Measurements from ENCODE around the gene SMG6. TPM values are rescaled to one million over a fixed set of nuclear protein-coding genes. Genes with fewer than 3 reads are reported as not detected.

Gene SMG6
- polyA plus RNA-seq, 6 donors from 2014 or later = 0.23 to 5.3 (median 2.6) TPM

DNA sequence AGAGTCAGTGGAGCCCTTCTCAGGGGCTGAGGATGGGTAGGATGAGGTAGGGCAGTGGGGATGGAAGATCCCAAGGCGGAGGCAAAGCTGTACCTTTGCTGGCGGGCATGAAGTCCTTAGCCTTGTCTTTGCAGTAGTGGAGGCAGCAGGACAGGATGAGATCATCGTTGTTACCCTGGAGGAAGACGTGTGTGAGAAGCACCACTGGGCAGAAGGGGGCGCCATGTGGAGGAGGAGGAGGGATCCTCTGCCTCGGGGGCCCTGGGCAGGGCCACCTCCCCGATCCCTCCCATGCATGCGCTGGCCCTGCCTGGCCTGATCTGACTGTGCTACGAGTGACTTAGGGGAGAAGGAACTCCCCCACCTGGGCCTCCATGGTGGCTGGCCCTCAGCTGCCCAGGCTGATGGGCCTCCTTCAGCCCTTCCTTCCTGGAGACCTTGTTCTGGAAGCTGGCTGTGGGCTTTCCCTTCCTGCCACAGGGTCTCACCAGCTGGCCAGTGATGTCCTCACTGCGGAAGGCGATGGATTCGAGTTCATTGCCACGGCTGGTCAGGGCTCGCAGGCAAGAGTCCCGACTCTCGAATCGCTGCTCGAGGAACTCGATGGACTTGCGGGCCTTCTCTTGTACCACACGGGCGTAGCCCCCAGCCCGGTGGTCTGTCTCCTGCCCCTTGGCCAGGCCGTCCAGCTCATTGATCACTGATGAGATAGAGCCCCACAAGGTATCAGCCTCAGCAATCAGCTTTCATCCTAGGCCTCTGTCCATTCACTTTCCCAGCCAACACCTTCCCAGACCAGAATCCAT, 238.4 kb downstream of the SMG6 start:
- DNase-seq (no peak), ATAC-seq (ENCODE audit: low read depth in 2 of 2) (peak; percentile 35 to 42)
- Mint-ChIP-seq H3K27me3 (peaks cover 3 to 13% (median 8%) of the 10 kb centered on the region in 3 donors), H3K27ac (peak overlapping the region in 5 of 6 donors; percentile 77 to 96 (median 88)), H3K9me3 (no peaks in the 10 kb centered on the region), H3K36me3 (peaks cover 14 to 24% of the 10 kb centered on the region in 2 donors), H3K4me3 (peak overlapping the region in 6 of 8 donors; percentile 37 to 76 (median 62)), H3K4me1 (peaks cover 21 to 33% (median 22%) of the 10 kb centered on the region in 3 donors)

DNA sequence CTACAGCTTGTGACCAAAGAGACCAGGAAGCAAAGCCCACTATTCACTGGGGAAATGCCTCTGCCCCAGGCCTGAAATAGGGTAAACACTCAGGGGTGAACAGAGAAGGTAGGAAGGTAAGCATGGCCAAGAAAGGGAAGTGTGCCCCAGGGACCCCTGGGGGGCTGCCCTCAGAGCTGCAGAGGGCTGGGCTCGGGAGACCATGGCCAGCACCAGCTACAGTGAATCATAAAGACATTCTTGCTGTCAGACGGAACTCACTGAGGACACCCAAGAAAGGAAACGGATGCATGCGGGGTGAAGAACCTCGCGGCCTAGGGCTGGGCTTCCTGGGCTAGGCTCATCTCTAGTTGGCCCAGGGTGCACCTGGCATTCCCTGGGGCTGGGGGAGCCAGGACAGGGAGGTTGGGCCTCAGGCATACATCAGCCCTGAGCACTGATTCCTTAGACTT, 239.0 kb downstream of the SMG6 start:
- ATAC-seq (ENCODE audit: low read depth in 2 of 2) (peak; percentile 66 to 71), DNase-seq (no peak)
- Mint-ChIP-seq H3K27ac (peak overlapping the region; percentile 77 to 96 (median 88)), H3K27me3 (peaks cover 3 to 19% (median 8%) of the 10 kb centered on the region in 3 donors), H3K36me3 (peaks cover 14 to 24% of the 10 kb centered on the region in 2 donors), H3K9me3 (no peaks in the 10 kb centered on the region), H3K4me1 (peaks cover 25 to 40% (median 29%) of the 10 kb centered on the region in 3 donors), H3K4me3 (peak overlapping the region in 7 of 8 donors; percentile 10 to 76 (median 59))

DNA sequence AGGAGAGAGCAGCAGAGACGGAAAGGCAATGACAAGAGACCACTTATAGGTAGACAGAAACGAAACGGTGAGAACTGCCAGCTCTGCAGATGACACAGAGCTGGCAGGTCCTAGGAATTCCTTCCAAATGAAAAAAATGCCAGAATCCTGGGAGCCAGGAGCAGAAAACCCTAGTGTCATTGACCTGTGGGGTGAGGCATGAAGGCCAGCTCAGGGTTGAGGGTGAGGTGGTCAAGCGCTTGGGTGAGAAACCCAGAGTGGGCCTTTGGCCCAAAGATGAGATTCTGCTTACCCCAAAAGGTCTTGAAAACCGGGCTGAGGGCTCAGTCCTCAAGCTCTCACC, 239.5 kb downstream of the SMG6 start:
- Mint-ChIP-seq H3K36me3 (peaks cover 14 to 24% of the 10 kb centered on the region in 2 donors), H3K4me3 (peak overlapping the region in 4 of 8 donors; percentile 37 to 76 (median 74)), H3K27me3 (peaks cover 3 to 23% (median 8%) of the 10 kb centered on the region in 3 donors), H3K27ac (peak overlapping the region in 2 of 6 donors; percentile 24 to 77), H3K9me3 (no peaks in the 10 kb centered on the region), H3K4me1 (peaks cover 30 to 44% (median 33%) of the 10 kb centered on the region in 3 donors)
- DNase-seq (no peak), ATAC-seq (ENCODE audit: low read depth in 2 of 2) (no peak)

DNA sequence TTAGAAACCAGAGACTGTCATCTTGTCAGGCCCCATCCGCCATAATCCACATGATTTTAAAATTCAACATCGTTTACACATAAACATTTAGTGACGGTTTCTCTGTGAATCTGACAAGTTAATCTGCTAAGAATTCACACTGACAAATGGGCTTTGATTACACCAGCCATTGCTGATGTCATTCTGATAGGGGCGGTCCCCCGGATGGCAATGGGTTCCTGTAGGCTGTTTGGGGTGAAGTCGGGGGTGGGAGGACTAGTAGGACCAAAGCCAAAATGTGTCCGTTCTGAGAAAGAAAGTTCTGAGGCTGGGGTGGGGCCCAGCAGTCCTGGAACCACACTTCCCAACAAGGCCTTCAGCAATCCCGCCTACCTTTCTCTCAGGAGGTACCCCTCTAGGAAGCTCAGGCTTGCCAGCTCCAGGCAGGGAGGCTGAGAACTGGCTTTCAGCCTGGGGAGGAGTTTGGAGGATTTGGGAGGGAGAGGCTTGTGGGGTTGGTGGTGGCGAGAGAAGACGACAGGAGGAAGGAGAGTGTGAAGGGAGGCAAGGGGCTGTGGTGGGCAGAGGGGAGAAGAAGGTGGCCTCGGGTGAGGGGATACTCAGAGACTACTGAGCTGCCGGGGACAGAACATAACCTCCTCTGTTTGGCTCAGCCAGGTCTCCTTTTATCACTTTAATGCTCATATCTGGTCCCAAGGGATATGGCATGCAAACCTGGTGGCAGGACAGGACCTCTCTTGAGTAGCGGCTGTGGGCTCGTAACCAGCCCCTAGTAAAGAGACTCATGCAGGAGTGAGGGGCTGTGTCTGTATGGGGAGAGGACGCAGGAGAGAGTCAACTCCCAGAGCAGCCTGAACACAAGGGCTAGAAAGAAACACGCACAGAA, 240.1 kb downstream of the SMG6 start:
- Mint-ChIP-seq H3K27me3 (peaks cover 3 to 23% (median 8%) of the 10 kb centered on the region in 3 donors), H3K27ac (peak overlapping the region in 2 of 6 donors; percentile 62 to 77), H3K4me3 (peak overlapping the region in 4 of 8 donors; percentile 34 to 74 (median 48)), H3K9me3 (no peaks in the 10 kb centered on the region), H3K4me1 (peaks cover 31 to 46% (median 33%) of the 10 kb centered on the region in 3 donors), H3K36me3 (peaks cover 14 to 24% of the 10 kb centered on the region in 2 donors)
- ATAC-seq (ENCODE audit: low read depth in 2 of 2) = no peak
- DNase-seq = no peak

DNA sequence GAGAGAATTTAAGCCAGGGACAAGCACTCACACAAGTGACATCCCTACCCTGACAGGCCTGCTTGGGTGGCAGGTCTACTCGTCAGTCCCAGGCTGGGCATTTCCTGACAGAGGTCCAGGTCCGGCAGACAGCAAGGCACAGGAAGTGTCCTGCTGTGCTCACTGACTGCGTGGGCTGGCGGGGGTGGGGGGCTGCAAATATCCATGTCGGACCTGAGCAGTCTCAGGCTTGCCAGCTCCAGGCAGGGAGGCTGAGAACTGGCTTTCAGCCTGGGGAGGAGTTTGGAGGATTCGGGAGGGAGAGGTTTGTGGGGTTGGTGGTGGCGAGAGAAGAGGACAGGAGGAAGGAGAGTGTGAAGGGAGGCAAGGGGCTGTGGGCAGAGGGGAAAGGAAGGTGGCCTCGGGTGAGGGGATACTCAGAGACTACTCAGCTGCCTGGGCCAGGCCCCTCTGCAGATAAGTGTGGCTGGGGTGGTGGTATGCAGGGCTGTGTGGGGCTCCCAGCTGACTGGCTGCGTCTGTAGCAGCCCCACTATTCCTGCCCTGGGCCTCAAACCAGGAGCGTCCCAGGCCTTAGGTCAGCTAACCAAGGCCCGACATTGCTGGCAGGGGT, 240.9 kb downstream of the SMG6 start:
- Mint-ChIP-seq H3K4me1 (peaks cover 31 to 46% (median 33%) of the 10 kb centered on the region in 3 donors), H3K4me3 (no peak overlapping the region), H3K27ac (peak overlapping the region in 1 of 6 donors; percentile 87), H3K36me3 (peaks cover 14 to 20% of the 10 kb centered on the region in 2 donors), H3K27me3 (peaks cover 3 to 23% (median 8%) of the 10 kb centered on the region in 3 donors), H3K9me3 (no peaks in the 10 kb centered on the region)
- ATAC-seq (ENCODE audit: low read depth in 2 of 2) (no peak), DNase-seq (no peak)

DNA sequence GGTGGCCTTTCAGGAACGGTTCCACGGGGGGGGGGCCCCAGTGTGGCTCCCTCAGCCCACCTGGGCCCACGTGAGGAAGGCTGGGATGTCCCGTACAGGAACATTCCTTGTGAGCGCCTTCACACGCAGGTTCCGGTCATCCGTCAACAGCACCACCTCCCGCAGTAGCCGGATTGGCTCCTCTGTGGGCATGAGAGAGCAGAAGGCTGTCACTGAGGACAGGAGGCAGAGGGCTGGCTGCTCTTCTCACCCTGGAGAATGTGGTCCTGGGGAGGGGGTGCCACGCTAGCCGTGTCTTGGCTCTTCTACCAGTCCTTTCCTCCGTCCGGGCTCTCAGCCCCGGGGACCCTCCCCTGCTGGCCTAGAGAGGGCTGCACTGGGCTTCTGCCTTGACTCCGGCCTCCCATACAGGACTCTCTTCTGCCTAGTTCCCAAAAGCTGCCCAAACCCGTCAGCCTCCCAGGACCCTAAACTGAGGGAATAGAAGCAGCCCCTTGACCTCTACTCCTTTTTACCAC, 242.1 kb downstream of the SMG6 start:
- Mint-ChIP-seq H3K36me3 (peaks cover 14 to 20% of the 10 kb centered on the region in 2 donors), H3K27me3 (peaks cover 3 to 23% (median 8%) of the 10 kb centered on the region in 3 donors), H3K27ac (peak overlapping the region in 1 of 6 donors; percentile 42), H3K4me1 (peaks cover 33 to 46% (median 33%) of the 10 kb centered on the region in 3 donors), H3K9me3 (no peaks in the 10 kb centered on the region), H3K4me3 (no peak overlapping the region)
- ATAC-seq (ENCODE audit: low read depth in 2 of 2) (no peak), DNase-seq (no peak)

DNA sequence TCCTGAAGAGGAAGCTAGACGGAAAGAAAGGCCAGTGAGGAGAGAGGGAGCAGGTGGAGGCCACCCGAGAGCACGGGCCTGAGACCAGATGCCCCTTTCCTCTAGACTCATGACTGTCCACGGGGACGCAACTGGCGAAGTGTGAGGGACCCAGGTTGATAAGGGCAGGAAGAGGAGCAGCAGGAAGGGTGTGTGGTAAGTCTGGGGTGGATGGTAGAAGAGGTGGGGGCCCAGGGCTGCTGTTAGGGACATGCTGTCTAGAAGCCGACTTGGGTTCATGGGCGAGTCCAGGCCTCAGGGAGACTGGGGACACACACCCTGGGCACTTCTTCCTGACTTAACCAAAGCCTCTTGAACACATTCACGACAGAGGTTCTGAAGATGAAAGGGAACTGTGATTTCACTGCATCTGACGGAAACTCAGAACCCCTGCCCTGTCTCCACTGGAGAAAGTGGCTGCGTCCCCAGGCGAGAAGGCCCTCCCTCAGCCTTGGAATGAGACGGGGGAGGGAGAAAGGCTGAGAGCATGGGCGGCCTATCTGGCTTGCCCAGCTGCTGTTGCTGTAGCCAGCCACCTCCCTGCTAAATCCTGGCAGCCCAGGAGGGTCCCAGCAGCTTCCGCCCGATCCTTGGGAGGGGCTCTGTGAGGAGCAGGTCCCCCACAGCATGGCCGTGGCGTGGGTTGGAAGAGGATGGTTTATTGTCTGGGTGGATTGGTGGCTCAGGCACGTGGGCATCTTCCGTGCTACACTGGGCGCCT, 242.7 kb downstream of the SMG6 start:
- no peaks in the 10 kb centered on the region for H3K9me3 Mint-ChIP-seq
- DNase-seq = no peak
- peaks cover 33 to 41% (median 35%) of the 10 kb centered on the region in 3 donors for H3K4me1 Mint-ChIP-seq
- peaks cover 3 to 23% (median 8%) of the 10 kb centered on the region in 3 donors for H3K27me3 Mint-ChIP-seq
- peak overlapping the region in 1 of 6 donors; percentile 91 for H3K27ac Mint-ChIP-seq
- peak overlapping the region in 2 of 8 donors; percentile 47 to 78 for H3K4me3 Mint-ChIP-seq
- no peak for ATAC-seq (ENCODE audit: low read depth in 2 of 2)
- H3K36me3 Mint-ChIP-seq = peaks cover 14 to 16% of the 10 kb centered on the region in 2 donors

DNA sequence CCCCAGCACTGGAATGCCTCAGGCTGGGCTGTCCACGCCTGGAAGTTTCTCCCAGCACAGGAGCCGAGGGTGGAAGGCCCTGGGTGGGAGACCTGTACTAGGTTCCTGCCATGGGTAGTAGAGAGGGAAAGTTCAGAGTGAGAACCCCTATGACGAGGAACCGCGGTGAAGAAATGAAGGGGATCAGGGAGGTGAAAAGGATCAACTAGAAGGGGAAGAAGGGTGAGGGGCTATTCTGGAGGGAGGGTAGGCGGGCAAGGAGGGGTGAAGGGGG, 243.3 kb downstream of the SMG6 start:
- ATAC-seq (ENCODE audit: low read depth in 2 of 2) (no peak), DNase-seq (no peak)
- Mint-ChIP-seq H3K27me3 (peaks cover 3 to 23% (median 8%) of the 10 kb centered on the region in 3 donors), H3K9me3 (no peaks in the 10 kb centered on the region), H3K27ac (peak overlapping the region in 2 of 6 donors; percentile 33 to 91), H3K4me1 (peaks cover 33 to 40% (median 35%) of the 10 kb centered on the region in 3 donors), H3K4me3 (peak overlapping the region in 5 of 8 donors; percentile 32 to 86 (median 73)), H3K36me3 (peaks cover 14 to 16% of the 10 kb centered on the region in 2 donors)

DNA sequence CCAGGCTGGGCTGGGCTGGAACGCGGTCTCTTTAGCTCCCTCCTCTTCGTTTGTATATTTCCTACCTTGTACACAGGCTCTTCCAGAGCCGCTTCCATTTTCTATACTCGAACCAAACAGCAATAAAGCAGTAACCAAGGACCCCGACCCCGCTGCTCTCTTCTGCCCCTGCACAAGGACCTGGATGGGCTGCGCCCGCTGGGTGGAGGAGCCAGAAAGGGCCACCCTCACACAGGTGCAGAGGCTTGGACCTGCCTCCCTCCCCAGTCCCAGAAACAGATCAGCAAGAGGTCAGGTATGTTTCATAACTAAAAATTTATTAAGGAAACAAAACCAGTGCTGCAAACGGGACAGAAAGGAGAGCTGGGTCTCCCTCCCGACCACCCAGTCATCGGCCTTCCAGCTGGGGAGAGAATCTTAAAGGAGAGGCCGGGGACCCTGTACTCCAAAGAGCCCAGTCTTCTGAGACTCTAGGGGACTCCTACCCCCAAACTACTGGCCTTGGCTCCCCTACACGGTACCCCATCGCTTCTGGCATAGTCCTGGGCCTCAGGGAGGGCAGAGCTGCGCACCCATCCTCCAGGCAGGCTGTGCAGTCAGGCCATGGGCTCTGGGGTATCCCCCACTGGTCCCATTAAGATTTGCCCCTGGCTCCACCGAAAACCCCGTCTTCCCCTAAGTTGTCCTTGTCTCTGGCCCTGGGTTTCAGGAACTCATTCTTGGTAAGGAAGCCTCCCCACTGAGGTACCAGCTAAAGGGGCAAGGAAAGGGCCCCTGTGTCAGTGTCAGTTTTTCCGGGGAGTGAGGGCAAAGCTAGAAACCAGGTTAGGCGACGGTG, 243.8 kb downstream of the SMG6 start:
- DNase-seq (no peak), ATAC-seq (ENCODE audit: low read depth in 2 of 2) (no peak)
- Mint-ChIP-seq H3K9me3 (no peaks in the 10 kb centered on the region), H3K4me1 (peaks cover 30 to 37% (median 35%) of the 10 kb centered on the region in 3 donors), H3K27ac (peak overlapping the region in 4 of 6 donors; percentile 43 to 92 (median 80)), H3K27me3 (peaks cover 3 to 23% (median 8%) of the 10 kb centered on the region in 3 donors), H3K36me3 (peaks cover 10 to 15% of the 10 kb centered on the region in 2 donors), H3K4me3 (peak overlapping the region; percentile 73 to 88 (median 82))

DNA sequence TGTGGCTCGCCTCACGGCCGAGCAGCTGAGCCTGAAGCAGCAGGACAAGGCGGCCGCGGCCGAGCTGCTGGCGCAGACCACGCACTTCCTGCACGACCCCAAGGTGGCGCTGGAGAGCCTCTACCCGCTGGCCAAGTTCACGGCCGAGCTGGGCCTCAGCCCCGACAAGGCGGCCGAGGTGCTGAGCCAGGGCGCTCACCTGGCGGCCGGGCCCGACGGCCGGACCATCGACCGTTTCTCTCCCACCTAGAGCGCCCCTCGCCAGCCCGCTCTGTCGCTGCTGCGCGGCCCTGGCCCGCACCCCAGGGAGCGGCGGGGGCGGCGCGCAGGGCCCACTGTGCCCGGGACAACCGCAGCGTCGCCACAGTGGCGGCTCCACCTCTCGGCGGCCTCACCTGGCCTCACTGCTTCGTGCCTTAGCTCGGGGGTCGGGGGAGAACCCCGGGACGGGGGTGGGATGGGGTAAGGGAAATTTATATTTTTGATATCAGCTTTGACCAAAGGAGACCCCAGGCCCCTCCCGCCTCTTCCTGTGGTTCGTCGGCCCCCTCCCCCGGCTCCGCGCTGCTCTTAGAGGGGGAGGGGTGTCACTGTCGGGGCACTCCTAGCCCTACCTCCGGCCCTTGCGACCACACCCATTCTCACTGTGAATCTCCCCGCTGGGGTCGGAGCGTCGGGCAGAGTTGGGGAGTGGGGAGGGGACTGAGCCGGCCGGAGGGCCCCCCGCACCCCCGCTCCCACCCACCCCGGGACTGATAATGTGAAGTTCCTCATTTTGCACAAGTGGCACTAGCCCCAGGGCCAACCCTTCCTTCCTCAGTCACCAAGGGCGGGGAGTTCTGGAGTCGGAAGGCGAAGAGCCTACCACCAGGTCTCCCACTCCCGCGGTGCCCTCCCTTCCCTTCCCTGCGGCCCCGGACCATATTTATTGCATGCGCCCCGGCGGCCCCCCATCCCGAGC, 244.7 kb downstream of the SMG6 start:
- no peaks in the 10 kb centered on the region for H3K9me3 Mint-ChIP-seq
- H3K4me1 Mint-ChIP-seq = peaks cover 26 to 32% (median 27%) of the 10 kb centered on the region in 3 donors
- H3K4me3 Mint-ChIP-seq = peak overlapping the region; percentile 73 to 88 (median 82)
- DNase-seq (peak; percentile 63), ATAC-seq (ENCODE audit: low read depth in 2 of 2) (peak; percentile 53 to 55)
- peaks cover 3 to 26% (median 8%) of the 10 kb centered on the region in 3 donors for H3K27me3 Mint-ChIP-seq
- peak overlapping the region in 3 of 6 donors; percentile 42 to 91 (median 43) for H3K27ac Mint-ChIP-seq
- peaks cover 7 to 8% of the 10 kb centered on the region in 2 donors for H3K36me3 Mint-ChIP-seq

All from naive B cell (primary cell).